Mesendoderm (in vitro differentiated cells): Measurements from ENCODE around the gene TCF12.
A peak's percentile ranks its signal among the peaks of the same experiment; 100 is the strongest.

Experiments
- DNase-seq: peaks from one replicate; pipeline ENCODE4 v3.0.0; 2013
- H2AK5ac ChIP-seq: 2 replicates; pipeline ENCODE4 v1.6.1; 2013; ENCODE audit warnings: low read length, inconsistent platforms
- H2BK120ac ChIP-seq: 2 replicates; pipeline ENCODE4 v1.6.1; 2013; ENCODE audit warnings: low read depth, mild to moderate bottlenecking, low read length, moderate library complexity, mixed read lengths
- H2BK15ac ChIP-seq: replicated peaks from 2 replicates; pipeline ENCODE4 v1.6.1; 2013; ENCODE audit warnings: low read depth, mild to moderate bottlenecking, moderate library complexity
- H2BK5ac ChIP-seq: 2 replicates; pipeline ENCODE4 v1.6.1; 2013; ENCODE audit warnings: low read length, inconsistent platforms
- H3K18ac ChIP-seq: 2 replicates; pipeline ENCODE4 v1.6.1; 2013; ENCODE audit warnings: mild to moderate bottlenecking, low read length, mixed read lengths
- H3K23ac ChIP-seq: one replicate; pipeline ENCODE4 v1.6.1; 2013; ENCODE audit warnings: low read length
- H3K27ac ChIP-seq: 2 replicates; pipeline ENCODE4 v1.5.1; 2013; ENCODE audit warnings: low read depth, mild to moderate bottlenecking, inconsistent platforms, low read length, moderate library complexity
- H3K27me3 ChIP-seq: 2 replicates; pipeline ENCODE4 v1.6.1; 2013; ENCODE audit warnings: low read length, control low read depth, mild to moderate bottlenecking, inconsistent platforms; ENCODE audit not compliant: insufficient read depth, poor library complexity
- H3K36me3 ChIP-seq: 2 replicates; pipeline ENCODE4 v1.6.1; 2013; ENCODE audit warnings: low read length, inconsistent platforms; ENCODE audit not compliant: control insufficient read depth, insufficient read depth
- H3K4ac ChIP-seq: one replicate; pipeline ENCODE4 v1.6.1; 2013; ENCODE audit warnings: low read depth, mild to moderate bottlenecking, low read length, moderate library complexity
- H3K4me1 ChIP-seq: 2 replicates; pipeline ENCODE4 v1.6.1; 2013; ENCODE audit warnings: low read depth, low read length, inconsistent platforms; ENCODE audit not compliant: control insufficient read depth
- H3K4me2 ChIP-seq: 2 replicates; pipeline ENCODE4 v1.6.1; 2013; ENCODE audit warnings: low read length
- H3K4me3 ChIP-seq: 2 replicates; pipeline ENCODE4 v1.5.1; 2013; ENCODE audit warnings: mild to moderate bottlenecking, low read length
- H3K56ac ChIP-seq: one replicate; pipeline ENCODE4 v1.6.1; 2013; ENCODE audit warnings: low read length
- H3K79me1 ChIP-seq: 2 replicates; pipeline ENCODE4 v1.6.1; 2013; ENCODE audit warnings: low read length, inconsistent platforms
- H3K79me2 ChIP-seq: 2 replicates; pipeline ENCODE4 v1.6.1; 2013; ENCODE audit warnings: mild to moderate bottlenecking, low read length; ENCODE audit not compliant: control insufficient read depth, insufficient read depth
- H3K9ac ChIP-seq: 2 replicates; pipeline ENCODE4 v1.6.1; 2013; ENCODE audit warnings: low read length, inconsistent platforms
- H4K5ac ChIP-seq: one replicate; pipeline ENCODE4 v1.6.1; 2013; ENCODE audit warnings: low read length
- H4K8ac ChIP-seq: one replicate; pipeline ENCODE4 v1.6.1; 2013; ENCODE audit warnings: low read depth, mild to moderate bottlenecking, control low read depth, low read length, moderate library complexity
- WGBS: extraction: QIAGEN DNeasy Blood & Tissue Kit; methylation state at CpG from one replicate; pipeline ENCODE4 v1.1.7; 2013; ENCODE audit warnings: low lambda C conversion rate, missing lambda C conversion rate; ENCODE audit not compliant: insufficient coverage; ENCODE audit errors: extremely low coverage; 5-methylcytosine and 5-hydroxymethylcytosine counted together

The TCF12 gene

DNA sequence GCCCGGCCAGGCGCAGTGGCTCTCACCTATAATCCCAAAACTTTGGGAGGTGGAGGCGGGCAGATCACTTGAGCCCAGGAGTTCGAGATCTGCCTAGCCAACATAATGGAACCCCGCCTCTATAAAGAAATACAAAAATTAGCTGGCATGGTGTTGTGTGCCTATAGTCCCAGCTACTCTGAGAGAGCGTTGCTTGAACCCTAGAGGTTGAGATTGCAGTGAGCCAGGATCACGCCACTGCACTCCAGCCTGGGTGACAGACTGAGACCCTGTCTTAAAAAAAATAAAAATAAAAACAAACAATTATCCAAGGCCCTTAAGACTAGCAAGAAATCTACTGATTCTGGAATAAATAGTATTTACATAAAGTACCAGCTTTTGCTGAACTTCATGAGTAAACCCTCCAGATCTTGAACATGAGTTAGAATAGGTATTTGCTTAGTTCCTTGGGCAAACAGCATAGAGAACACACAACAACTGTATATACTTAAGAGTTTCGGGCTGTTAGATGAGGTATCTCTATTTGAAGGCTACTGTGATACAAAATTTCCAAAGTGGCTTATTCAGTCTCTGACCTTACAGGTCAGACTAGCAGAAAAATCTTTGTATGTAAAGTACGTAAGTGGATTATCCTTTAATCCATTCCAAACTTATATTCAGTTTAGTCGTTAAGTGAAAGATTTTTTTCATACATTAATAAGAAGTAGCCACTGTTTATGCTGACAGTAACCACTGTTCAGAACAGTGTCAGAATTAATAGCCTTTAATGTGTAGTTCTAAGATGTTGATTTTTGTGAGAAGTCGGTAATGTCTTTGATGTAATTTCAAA is 286.8 kb downstream of the TCF12 start:
- no CpG with 5 or more reads among the region's 11 CpGs for WGBS
- Histone ChIP-seq H3K18ac (no peak overlapping the region), H4K5ac (no peak overlapping the region), H2BK5ac (no peak overlapping the region), H2BK120ac (no peak overlapping the region), H3K23ac (no peak overlapping the region), H3K27me3 (no peaks in the 10 kb centered on the region), H4K8ac (no peak overlapping the region), H3K27ac (no peak overlapping the region), H3K4me2 (no peak overlapping the region), H3K9ac (no peak overlapping the region), H3K4me3 (no peak overlapping the region), H2BK15ac (no peak overlapping the region), H3K79me2 (no peaks in the 10 kb centered on the region), H3K4me1 (no peaks in the 10 kb centered on the region), H3K4ac (no peak overlapping the region), H3K56ac (no peak overlapping the region), H2AK5ac (no peak overlapping the region), H3K36me3 (no peaks in the 10 kb centered on the region), H3K79me1 (peaks cover 2% of the 10 kb centered on the region)
- DNase-seq = no peak

GRCh38 chr15:57205996-57206395 is 287.6 kb downstream of the TCF12 start:
- no peak overlapping the region for H3K4ac ChIP-seq
- H3K4me3 ChIP-seq = no peak overlapping the region
- no peak overlapping the region for H2BK15ac ChIP-seq
- no peaks in the 10 kb centered on the region for H3K27me3 ChIP-seq
- H4K8ac ChIP-seq = no peak overlapping the region
- H3K36me3 ChIP-seq = no peaks in the 10 kb centered on the region
- no peak overlapping the region for H4K5ac ChIP-seq
- no peak overlapping the region for H3K56ac ChIP-seq
- no peaks in the 10 kb centered on the region for H3K79me2 ChIP-seq
- H3K4me1 ChIP-seq = no peaks in the 10 kb centered on the region
- no peak overlapping the region for H3K27ac ChIP-seq
- H2AK5ac ChIP-seq = no peak overlapping the region
- H3K23ac ChIP-seq = no peak overlapping the region
- H3K79me1 ChIP-seq = peaks cover 2% of the 10 kb centered on the region
- H3K4me2 ChIP-seq = no peak overlapping the region
- H2BK120ac ChIP-seq = no peak overlapping the region
- H3K18ac ChIP-seq = no peak overlapping the region
- no CpG with 5 or more reads among the region's 3 CpGs for WGBS
- H2BK5ac ChIP-seq = no peak overlapping the region
- no peak overlapping the region for H3K9ac ChIP-seq
- no peak for DNase-seq

GRCh38 chr15:57213862-57214261 is 295.4 kb downstream of the TCF12 start:
- Histone ChIP-seq H3K4me2 (no peak overlapping the region), H3K79me1 (no peaks in the 10 kb centered on the region), H3K36me3 (no peaks in the 10 kb centered on the region), H2BK5ac (no peak overlapping the region), H4K5ac (no peak overlapping the region), H4K8ac (no peak overlapping the region), H3K27ac (no peak overlapping the region), H2BK15ac (no peak overlapping the region), H3K4me3 (no peak overlapping the region), H3K4ac (no peak overlapping the region), H3K23ac (no peak overlapping the region), H3K4me1 (no peaks in the 10 kb centered on the region), H3K79me2 (no peaks in the 10 kb centered on the region), H3K56ac (no peak overlapping the region), H3K18ac (no peak overlapping the region), H2AK5ac (no peak overlapping the region), H2BK120ac (no peak overlapping the region), H3K27me3 (no peaks in the 10 kb centered on the region), H3K9ac (no peak overlapping the region)
- no CpG with 5 or more reads among the region's 4 CpGs for WGBS
- DNase-seq = peak; percentile 31

DNA sequence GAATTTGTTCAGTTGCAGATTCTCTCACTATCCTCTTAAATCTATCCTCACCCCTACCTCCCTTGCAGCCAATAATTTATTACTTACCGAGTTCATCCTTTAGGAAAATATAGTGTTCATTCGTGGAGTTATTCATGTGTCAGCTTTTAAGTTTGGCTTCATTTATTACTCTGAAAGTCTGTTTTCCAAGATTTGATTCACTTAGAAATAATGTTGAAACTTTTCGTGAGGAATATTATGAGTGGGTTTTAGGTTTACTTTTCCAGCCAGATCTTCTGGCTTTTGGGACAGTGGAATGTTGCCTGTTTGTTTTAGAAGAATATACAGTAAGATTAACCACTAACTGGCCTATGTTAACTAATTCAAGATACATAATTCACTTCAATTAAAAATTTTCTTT is 296.9 kb downstream of the TCF12 start:
- no peak overlapping the region for H2BK120ac ChIP-seq
- no peak overlapping the region for H4K8ac ChIP-seq
- H3K4me3 ChIP-seq = no peak overlapping the region
- no peak overlapping the region for H4K5ac ChIP-seq
- H3K36me3 ChIP-seq = no peaks in the 10 kb centered on the region
- no peak overlapping the region for H3K56ac ChIP-seq
- no peaks in the 10 kb centered on the region for H3K79me1 ChIP-seq
- H3K27ac ChIP-seq = no peak overlapping the region
- DNase-seq = no peak
- H2BK5ac ChIP-seq = no peak overlapping the region
- no peak overlapping the region for H3K9ac ChIP-seq
- H3K4ac ChIP-seq = no peak overlapping the region
- H3K27me3 ChIP-seq = no peaks in the 10 kb centered on the region
- H3K79me2 ChIP-seq = no peaks in the 10 kb centered on the region
- peaks cover 2% of the 10 kb centered on the region for H3K4me1 ChIP-seq
- no peak overlapping the region for H2AK5ac ChIP-seq
- no peak overlapping the region for H3K23ac ChIP-seq
- no peak overlapping the region for H3K4me2 ChIP-seq
- WGBS = no CpG with 5 or more reads among the region's 3 CpGs
- no peak overlapping the region for H2BK15ac ChIP-seq
- H3K18ac ChIP-seq = no peak overlapping the region

DNA sequence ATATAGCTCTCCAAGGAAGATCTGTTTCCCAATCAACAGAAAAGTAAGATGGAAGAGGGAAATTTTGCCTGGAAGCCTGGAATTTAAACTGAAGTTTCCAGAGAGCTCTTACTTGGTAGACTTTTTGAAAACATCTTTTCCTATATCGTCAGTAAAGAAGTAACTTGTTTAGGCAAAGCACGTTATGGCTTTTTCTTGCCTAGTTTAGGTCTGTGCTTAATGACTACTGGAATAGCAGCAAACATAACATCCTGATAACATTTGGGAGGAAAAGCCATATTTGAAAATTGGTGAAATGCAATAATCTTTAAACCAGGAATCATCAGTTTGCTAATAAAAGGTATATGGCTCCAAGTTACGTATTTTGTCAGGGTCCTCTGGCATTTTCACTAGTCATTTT is 297.4 kb downstream of the TCF12 start:
- H3K79me1 ChIP-seq = no peaks in the 10 kb centered on the region
- no peak overlapping the region for H4K5ac ChIP-seq
- no peaks in the 10 kb centered on the region for H3K79me2 ChIP-seq
- H3K18ac ChIP-seq = no peak overlapping the region
- no peak for DNase-seq
- H2BK5ac ChIP-seq = no peak overlapping the region
- no peaks in the 10 kb centered on the region for H3K27me3 ChIP-seq
- H3K4me2 ChIP-seq = no peak overlapping the region
- H3K23ac ChIP-seq = no peak overlapping the region
- H3K9ac ChIP-seq = no peak overlapping the region
- no peak overlapping the region for H3K4ac ChIP-seq
- WGBS = no CpG with 5 or more reads among the region's 3 CpGs
- H2AK5ac ChIP-seq = no peak overlapping the region
- no peak overlapping the region for H3K4me3 ChIP-seq
- H3K36me3 ChIP-seq = no peaks in the 10 kb centered on the region
- H3K27ac ChIP-seq = no peak overlapping the region
- H2BK120ac ChIP-seq = no peak overlapping the region
- H3K4me1 ChIP-seq = peaks cover 2% of the 10 kb centered on the region
- H3K56ac ChIP-seq = no peak overlapping the region
- no peak overlapping the region for H2BK15ac ChIP-seq
- H4K8ac ChIP-seq = no peak overlapping the region

DNA sequence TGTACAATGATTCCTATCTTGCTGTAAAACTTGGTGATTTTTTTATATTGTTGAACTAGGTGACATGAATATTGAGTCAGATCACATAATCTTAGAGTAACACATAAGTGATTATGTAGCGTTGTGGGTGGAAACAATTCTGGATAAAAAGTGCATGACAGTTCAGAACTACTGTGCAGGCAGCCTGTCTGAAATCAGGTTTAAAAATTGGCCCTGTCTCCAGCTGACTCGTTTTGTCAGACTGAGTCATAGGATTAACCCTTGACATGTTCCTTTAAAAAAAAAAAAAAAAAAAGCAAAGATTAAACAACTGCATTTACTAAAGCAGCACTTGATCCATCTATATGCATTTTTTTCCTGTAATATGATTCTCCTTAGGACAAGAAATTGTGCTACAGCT is 297.8 kb downstream of the TCF12 start:
- H3K4me1 ChIP-seq = peaks cover 2% of the 10 kb centered on the region
- H2BK5ac ChIP-seq = no peak overlapping the region
- H3K27ac ChIP-seq = no peak overlapping the region
- no peaks in the 10 kb centered on the region for H3K36me3 ChIP-seq
- no peak overlapping the region for H4K8ac ChIP-seq
- no peak overlapping the region for H4K5ac ChIP-seq
- H3K27me3 ChIP-seq = no peaks in the 10 kb centered on the region
- no peak overlapping the region for H3K4ac ChIP-seq
- no peaks in the 10 kb centered on the region for H3K79me2 ChIP-seq
- no peaks in the 10 kb centered on the region for H3K79me1 ChIP-seq
- no peak overlapping the region for H3K18ac ChIP-seq
- no CpG with 5 or more reads among the region's 2 CpGs for WGBS
- DNase-seq = no peak
- H2BK15ac ChIP-seq = no peak overlapping the region
- H3K23ac ChIP-seq = no peak overlapping the region
- H3K4me3 ChIP-seq = no peak overlapping the region
- H2AK5ac ChIP-seq = no peak overlapping the region
- no peak overlapping the region for H3K56ac ChIP-seq
- no peak overlapping the region for H3K4me2 ChIP-seq
- H3K9ac ChIP-seq = no peak overlapping the region
- H2BK120ac ChIP-seq = no peak overlapping the region
